Measurements from ENCODE around the gene ZC3HAV1L. TPM values are rescaled to one million over a fixed set of nuclear protein-coding genes. Genes with fewer than 3 reads are reported as not detected.

Gene ZC3HAV1L
- total and polyA plus RNA-seq, 2 of the 8 experiments (the other 6 are each of a cell fraction or from before 2014, with no cell fraction given), result 5.2 to 7.0 TPM

DNA sequence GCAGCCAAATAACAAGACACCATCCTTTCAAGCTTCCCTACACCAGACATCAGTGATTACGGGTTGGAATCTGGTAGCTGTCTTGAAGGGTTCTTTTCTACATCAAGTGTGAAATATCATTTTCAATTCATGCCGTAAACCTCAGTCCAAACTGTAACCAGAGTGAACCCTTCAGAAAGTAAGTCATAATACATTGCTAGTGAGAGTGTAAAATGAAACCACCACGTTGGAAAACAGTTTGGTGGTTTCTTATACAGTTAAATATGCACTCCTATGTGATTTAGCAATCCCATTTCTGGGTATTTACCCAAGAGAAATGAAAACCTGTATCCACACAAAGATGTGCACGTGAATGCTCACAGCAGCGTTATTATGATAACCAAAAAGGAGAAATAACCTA, 25.6 kb upstream of the ZC3HAV1L start (continued):
- TF ChIP-seq FOSL1 (IDR thresholded peaks at IDR 0.05; ENCODE audit: insufficient read depth, low read depth, low read length) (no peak), CEBPB (IDR thresholded peaks at IDR 0.05; ENCODE audit: low read depth, low read length) (no peak), RAD21 (IDR thresholded peaks at IDR 0.05 in 1 of 2, conservative IDR thresholded peaks at IDR 0.05 in 1 of 2; ENCODE audit: low read depth in 2 of 2, low read length in 2 of 2) (no peak), GTF2F1 (IDR thresholded peaks at IDR 0.05; ENCODE audit: borderline replicate concordance, low read depth, low read length) (no peak), KDM5A (IDR thresholded peaks at IDR 0.05; ENCODE audit: low read length) (no peak)
- TF ChIP-seq, protein P1, sequence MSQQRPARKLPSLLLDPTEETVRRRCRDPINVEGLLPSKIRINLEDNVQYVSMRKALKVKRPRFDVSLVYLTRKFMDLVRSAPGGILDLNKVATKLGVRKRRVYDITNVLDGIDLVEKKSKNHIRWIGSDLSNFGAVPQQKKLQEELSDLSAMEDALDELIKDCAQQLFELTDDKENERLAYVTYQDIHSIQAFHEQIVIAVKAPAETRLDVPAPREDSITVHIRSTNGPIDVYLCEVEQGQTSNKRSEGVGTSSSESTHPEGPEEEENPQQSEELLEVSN (IDR thresholded peaks at IDR 0.05), result no peak
